ENCODE measurements around the gene INSIG1.

DNA sequence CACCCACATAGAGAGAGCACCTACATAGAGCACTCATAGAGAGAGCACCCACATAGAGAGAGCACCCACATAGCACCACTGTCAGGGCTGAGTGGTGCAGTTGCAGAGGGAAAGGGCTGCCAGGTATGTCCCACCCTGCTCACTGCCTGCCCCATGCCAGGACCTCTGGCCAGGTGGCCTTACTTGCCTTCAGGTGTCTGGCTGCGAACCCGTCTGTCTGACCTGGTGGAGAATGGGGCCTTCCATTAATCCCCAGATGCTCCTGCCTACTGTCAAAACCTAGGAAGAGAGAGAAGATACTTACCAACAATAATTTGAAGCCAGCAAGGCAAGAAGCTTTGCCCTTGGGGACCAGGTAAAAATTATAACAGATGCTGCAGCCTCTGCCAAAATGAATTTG, 51.1 kb downstream of the INSIG1 start:
- TF ChIP-seq ZNF76 (tag by site-specific recombination; IDR thresholded peaks at IDR 0.05; ENCODE audit: borderline replicate concordance, low read depth) (no peak), ZBTB21 (tag by site-specific recombination; IDR thresholded peaks at IDR 0.05) (no peak), ZNF48 (tag by site-specific recombination; IDR thresholded peaks at IDR 0.05) (no peak), ZNF433 (tag by site-specific recombination; IDR thresholded peaks at IDR 0.05; ENCODE audit: low read depth) (no peak)
- TF ChIP-seq, protein P1, sequence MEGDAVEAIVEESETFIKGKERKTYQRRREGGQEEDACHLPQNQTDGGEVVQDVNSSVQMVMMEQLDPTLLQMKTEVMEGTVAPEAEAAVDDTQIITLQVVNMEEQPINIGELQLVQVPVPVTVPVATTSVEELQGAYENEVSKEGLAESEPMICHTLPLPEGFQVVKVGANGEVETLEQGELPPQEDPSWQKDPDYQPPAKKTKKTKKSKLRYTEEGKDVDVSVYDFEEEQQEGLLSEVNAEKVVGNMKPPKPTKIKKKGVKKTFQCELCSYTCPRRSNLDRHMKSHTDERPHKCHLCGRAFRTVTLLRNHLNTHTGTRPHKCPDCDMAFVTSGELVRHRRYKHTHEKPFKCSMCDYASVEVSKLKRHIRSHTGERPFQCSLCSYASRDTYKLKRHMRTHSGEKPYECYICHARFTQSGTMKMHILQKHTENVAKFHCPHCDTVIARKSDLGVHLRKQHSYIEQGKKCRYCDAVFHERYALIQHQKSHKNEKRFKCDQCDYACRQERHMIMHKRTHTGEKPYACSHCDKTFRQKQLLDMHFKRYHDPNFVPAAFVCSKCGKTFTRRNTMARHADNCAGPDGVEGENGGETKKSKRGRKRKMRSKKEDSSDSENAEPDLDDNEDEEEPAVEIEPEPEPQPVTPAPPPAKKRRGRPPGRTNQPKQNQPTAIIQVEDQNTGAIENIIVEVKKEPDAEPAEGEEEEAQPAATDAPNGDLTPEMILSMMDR (tag by site-specific recombination; IDR thresholded peaks at IDR 0.05): no peak
